Neural cell (in vitro differentiated cells): ENCODE results near the gene SZT2. TPM values are rescaled to one million over a fixed set of nuclear protein-coding genes. Genes with fewer than 3 reads are reported as not detected.
"Not testable (repeated sequence)": the region's sequence is repeated elsewhere in the genome, so short reads cannot be mapped to it uniquely, and the experiment has no call there.

ENCODE experiments used
- H2AFZ ChIP-seq: fragments of 200-600, 300-800 bp; sonication (generic), shearing (Covaris generic); 2 replicates; pipeline ENCODE4 v1.6.0; 2014; ENCODE audit warnings: low read depth, mild to moderate bottlenecking, antibody characterized with exemption, low read length, moderate library complexity
- H3F3A ChIP-seq: fragments of 200-600 bp; shearing (Covaris generic); 2 replicates; pipeline ENCODE4 v1.6.1; 2016; ENCODE audit warnings: mild to moderate bottlenecking, moderate library complexity, mixed read lengths, antibody characterized with exemption, low read length; ENCODE audit not compliant: insufficient read depth, poor library complexity, severe bottlenecking
- H3K27ac ChIP-seq: fragments of 200-600, 300-800 bp; sonication (generic), shearing (Covaris generic); 2 replicates; pipeline ENCODE4 v1.5.1; 2014; ENCODE audit warnings: mild to moderate bottlenecking, low read length, moderate library complexity
- H3K27me3 ChIP-seq: fragments of 300-800, 200-600 bp; sonication (generic), shearing (Covaris generic); 2 replicates; pipeline ENCODE4 v1.6.0; 2014; ENCODE audit warnings: mild to moderate bottlenecking, low read depth, low read length, moderate library complexity; ENCODE audit not compliant: insufficient read depth
- H3K36me3 ChIP-seq: fragments of 300-800, 200-600 bp; sonication (generic), shearing (Covaris generic); 2 replicates; pipeline ENCODE4 v1.5.1; 2014; ENCODE audit warnings: mild to moderate bottlenecking, antibody characterized with exemption, low read length, moderate library complexity; ENCODE audit not compliant: insufficient read depth
- H3K4me2 ChIP-seq: fragments of 300-800, 200-600 bp; sonication (generic), shearing (Covaris generic); 2 replicates; pipeline ENCODE4 v1.6.0; 2014; ENCODE audit warnings: mild to moderate bottlenecking, low read length
- H3K4me3 ChIP-seq: fragments of 300-800, 200-600 bp; sonication (generic), shearing (Covaris generic); 2 replicates; pipeline ENCODE4 v1.5.1; 2014; ENCODE audit warnings: mild to moderate bottlenecking, low read length, moderate library complexity
- H3K79me2 ChIP-seq: fragments of 200-600 bp; shearing (Covaris generic); replicated peaks from 2 replicates; pipeline ENCODE4 v1.6.0; 2014; ENCODE audit warnings: mild to moderate bottlenecking, low read length, moderate library complexity; ENCODE audit not compliant: insufficient read depth
- H3K9ac ChIP-seq: fragments of 300-800, 200-600 bp; sonication (generic), shearing (Covaris generic); 2 replicates; pipeline ENCODE4 v1.6.1; 2016; ENCODE audit warnings: mild to moderate bottlenecking, low read length, mixed read lengths
- H3K9me2 ChIP-seq: fragments of 200-600 bp; shearing (Covaris generic); 2 replicates; pipeline ENCODE4 v1.6.1; 2016; ENCODE audit warnings: mild to moderate bottlenecking, low read length, mixed read lengths; ENCODE audit not compliant: insufficient read depth
- H3K9me3 ChIP-seq: fragments of 200-600, 300-800 bp; sonication (generic), shearing (Covaris generic); 2 replicates; pipeline ENCODE4 v1.6.1; 2016; ENCODE audit warnings: mild to moderate bottlenecking, mixed run types, low read length, moderate library complexity, mixed read lengths
- H4K20me1 ChIP-seq: fragments of 200-600 bp; shearing (Covaris generic); 2 replicates; pipeline ENCODE4 v1.6.1; 2016; ENCODE audit warnings: mild to moderate bottlenecking, mixed run types; ENCODE audit not compliant: insufficient read depth
- EP300 ChIP-seq: fragments of 450-650 bp; conservative IDR thresholded peaks from 2 replicates; pipeline ENCODE4 v1.6.1; 2014; ENCODE audit warnings: antibody characterized with exemption, mild to moderate bottlenecking, moderate library complexity; ENCODE audit not compliant: poor library complexity, severe bottlenecking
- EZH2 ChIP-seq: fragments of 200-600, 300-800 bp; shearing (Covaris generic), sonication (generic); IDR thresholded peaks from 2 replicates; pipeline ENCODE4 v1.6.1; 2014; ENCODE audit warnings: antibody characterized with exemption, low read length, borderline replicate concordance, mild to moderate bottlenecking; ENCODE audit not compliant: insufficient read depth, poor library complexity, severe bottlenecking
- MXI1 ChIP-seq: fragments of 450-650 bp; conservative IDR thresholded peaks from 2 replicates; pipeline ENCODE4 v1.6.1; 2014; ENCODE audit warnings: antibody characterized with exemption, mild to moderate bottlenecking; ENCODE audit not compliant: poor library complexity, severe bottlenecking
- POLR2AphosphoS5 ChIP-seq: IDR thresholded peaks from 2 replicates; pipeline ENCODE4 v1.6.1; 2012
- RAD21 ChIP-seq: fragments of 450-650 bp; conservative IDR thresholded peaks from 2 replicates; pipeline ENCODE4 v1.6.1; 2014; ENCODE audit warnings: antibody characterized with exemption, mild to moderate bottlenecking, moderate library complexity
- SMC3 ChIP-seq: fragments of 450-650 bp; conservative IDR thresholded peaks from 2 replicates; pipeline ENCODE4 v1.6.1; 2014; ENCODE audit warnings: antibody characterized with exemption, mild to moderate bottlenecking, moderate library complexity; ENCODE audit not compliant: poor library complexity
- TAF1 ChIP-seq: IDR thresholded peaks from 2 replicates; pipeline ENCODE4 v1.6.1; 2012; ENCODE audit warnings: low read depth
- polyA plus RNA-seq: library from polyadenylated mRNA; depleted of rRNA; stranded (reverse); fragments of >200 nt; gene quantifications from 2 replicates; pipeline ENCODE4 v1.2.3, GENCODE V29; 2014
- TF ChIP-seq, protein P1 (sequence below): IDR thresholded peaks from 2 replicates; pipeline ENCODE4 v1.6.1; 2012; ENCODE audit warnings: borderline replicate concordance
- TF ChIP-seq, protein P2 (sequence below): fragments of 450-650 bp; IDR thresholded peaks from 2 replicates; pipeline ENCODE4 v1.5.1; 2014; ENCODE audit warnings: antibody characterized with exemption, mild to moderate bottlenecking, moderate library complexity; ENCODE audit not compliant: poor library complexity, severe bottlenecking

Gene SZT2
- polyA plus RNA-seq, 1 donor from 2014 or later, result 6.6 TPM

- TF ChIP-seq, protein P1, sequence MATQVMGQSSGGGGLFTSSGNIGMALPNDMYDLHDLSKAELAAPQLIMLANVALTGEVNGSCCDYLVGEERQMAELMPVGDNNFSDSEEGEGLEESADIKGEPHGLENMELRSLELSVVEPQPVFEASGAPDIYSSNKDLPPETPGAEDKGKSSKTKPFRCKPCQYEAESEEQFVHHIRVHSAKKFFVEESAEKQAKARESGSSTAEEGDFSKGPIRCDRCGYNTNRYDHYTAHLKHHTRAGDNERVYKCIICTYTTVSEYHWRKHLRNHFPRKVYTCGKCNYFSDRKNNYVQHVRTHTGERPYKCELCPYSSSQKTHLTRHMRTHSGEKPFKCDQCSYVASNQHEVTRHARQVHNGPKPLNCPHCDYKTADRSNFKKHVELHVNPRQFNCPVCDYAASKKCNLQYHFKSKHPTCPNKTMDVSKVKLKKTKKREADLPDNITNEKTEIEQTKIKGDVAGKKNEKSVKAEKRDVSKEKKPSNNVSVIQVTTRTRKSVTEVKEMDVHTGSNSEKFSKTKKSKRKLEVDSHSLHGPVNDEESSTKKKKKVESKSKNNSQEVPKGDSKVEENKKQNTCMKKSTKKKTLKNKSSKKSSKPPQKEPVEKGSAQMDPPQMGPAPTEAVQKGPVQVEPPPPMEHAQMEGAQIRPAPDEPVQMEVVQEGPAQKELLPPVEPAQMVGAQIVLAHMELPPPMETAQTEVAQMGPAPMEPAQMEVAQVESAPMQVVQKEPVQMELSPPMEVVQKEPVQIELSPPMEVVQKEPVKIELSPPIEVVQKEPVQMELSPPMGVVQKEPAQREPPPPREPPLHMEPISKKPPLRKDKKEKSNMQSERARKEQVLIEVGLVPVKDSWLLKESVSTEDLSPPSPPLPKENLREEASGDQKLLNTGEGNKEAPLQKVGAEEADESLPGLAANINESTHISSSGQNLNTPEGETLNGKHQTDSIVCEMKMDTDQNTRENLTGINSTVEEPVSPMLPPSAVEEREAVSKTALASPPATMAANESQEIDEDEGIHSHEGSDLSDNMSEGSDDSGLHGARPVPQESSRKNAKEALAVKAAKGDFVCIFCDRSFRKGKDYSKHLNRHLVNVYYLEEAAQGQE, result no peak
- TF ChIP-seq TAF1, result no peak
Observed at GRCh38 chr1:43398227-43398626, 8.5 kb downstream of the SZT2 start (continued).

GRCh38 chr1:43400441-43400840, 10.7 kb downstream of the SZT2 start:
- H3K9me3 ChIP-seq, H3K27ac ChIP-seq, H3K4me3 ChIP-seq, H4K20me1 ChIP-seq, H3K27me3 ChIP-seq, H3K79me2 ChIP-seq, H2AFZ ChIP-seq, H3K9ac ChIP-seq, H3K9me2 ChIP-seq, H3F3A ChIP-seq, H3K4me2 ChIP-seq, H3K36me3 ChIP-seq: not testable (repeated sequence)

DNA sequence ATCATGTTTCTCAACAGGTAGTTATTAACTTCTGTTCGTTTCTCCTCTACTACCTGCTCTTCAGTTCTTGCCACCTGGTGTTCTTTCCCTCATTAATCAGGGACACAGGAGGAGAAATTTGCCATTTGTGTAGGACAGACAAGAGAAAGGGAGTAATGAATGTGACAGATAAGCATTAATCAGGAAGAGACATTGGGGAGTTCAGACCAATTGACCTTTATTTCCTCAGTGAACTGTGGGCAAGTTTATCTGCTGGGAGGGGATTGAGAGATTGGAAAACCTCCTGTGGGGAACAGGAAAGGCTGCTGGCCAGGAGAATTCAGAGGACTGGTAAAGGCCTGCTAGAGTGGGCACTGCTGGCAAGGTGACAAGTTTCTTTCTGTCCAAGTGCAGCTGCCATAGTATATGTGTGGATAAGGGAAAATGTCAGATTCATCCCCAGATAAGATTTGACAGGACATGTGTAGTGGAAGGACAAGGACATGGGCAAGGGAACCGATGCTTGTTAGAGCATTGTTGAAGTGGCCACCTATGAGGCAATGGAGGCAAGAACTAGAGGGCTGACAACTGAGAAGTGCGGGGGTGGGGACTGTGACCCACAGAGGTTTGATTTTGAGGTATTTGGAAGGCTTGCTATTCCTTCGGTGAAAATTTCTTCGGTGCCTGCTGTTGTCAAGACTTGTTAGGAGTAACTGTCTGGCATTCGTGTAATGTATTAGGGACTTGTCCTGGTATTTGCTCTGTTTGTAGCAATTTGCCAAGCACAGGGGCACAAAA, 12.6 kb downstream of the SZT2 start:
- TF ChIP-seq POLR2AphosphoS5 (no peak), RAD21 (no peak), SMC3 (no peak), TAF1 (no peak), EZH2 (no peak), EP300 (no peak), MXI1 (no peak)
- TF ChIP-seq, protein P2, sequence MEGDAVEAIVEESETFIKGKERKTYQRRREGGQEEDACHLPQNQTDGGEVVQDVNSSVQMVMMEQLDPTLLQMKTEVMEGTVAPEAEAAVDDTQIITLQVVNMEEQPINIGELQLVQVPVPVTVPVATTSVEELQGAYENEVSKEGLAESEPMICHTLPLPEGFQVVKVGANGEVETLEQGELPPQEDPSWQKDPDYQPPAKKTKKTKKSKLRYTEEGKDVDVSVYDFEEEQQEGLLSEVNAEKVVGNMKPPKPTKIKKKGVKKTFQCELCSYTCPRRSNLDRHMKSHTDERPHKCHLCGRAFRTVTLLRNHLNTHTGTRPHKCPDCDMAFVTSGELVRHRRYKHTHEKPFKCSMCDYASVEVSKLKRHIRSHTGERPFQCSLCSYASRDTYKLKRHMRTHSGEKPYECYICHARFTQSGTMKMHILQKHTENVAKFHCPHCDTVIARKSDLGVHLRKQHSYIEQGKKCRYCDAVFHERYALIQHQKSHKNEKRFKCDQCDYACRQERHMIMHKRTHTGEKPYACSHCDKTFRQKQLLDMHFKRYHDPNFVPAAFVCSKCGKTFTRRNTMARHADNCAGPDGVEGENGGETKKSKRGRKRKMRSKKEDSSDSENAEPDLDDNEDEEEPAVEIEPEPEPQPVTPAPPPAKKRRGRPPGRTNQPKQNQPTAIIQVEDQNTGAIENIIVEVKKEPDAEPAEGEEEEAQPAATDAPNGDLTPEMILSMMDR, result no peak
- TF ChIP-seq, protein P1, result no peak
- no peaks in the 10 kb centered on the region for H3K36me3 ChIP-seq

More for the DNA sequence above, 12.6 kb downstream of the SZT2 start:
- Histone ChIP-seq H3K27me3 (no peaks in the 10 kb centered on the region), H3F3A (no peaks in the 10 kb centered on the region), H3K9ac (no peak overlapping the region), H3K9me2 (no peaks in the 10 kb centered on the region), H4K20me1 (no peaks in the 10 kb centered on the region), H3K27ac (no peak overlapping the region), H3K4me2 (no peak overlapping the region), H3K79me2 (no peaks in the 10 kb centered on the region), H3K9me3 (no peaks in the 10 kb centered on the region), H3K4me3 (no peak overlapping the region), H2AFZ (no peak overlapping the region)
